Calu3 (cell line): ENCODE measurements around the gene SEPTIN12. TPM values are rescaled to one million over a fixed set of nuclear protein-coding genes. Genes with fewer than 3 reads are reported as not detected.

Source experiments
- BruUV-seq: library from RNA; stranded (reverse); fragments of 400-500 nt; replicated peaks from 2 replicates; lab custom pipeline; 2021; lab: Mats Ljungman, UMichigan
- CTCF ChIA-PET: fragments of 300-600 bp; sonication (Branson Sonifier 250); formaldehyde crosslinking; loops from one replicate; lab custom pipeline; 2022; ENCODE audit warnings: antibody characterized with exemption; lab: Charles Lee
- DNase-seq: peaks from one replicate; pipeline ENCODE4 v3.0.0; 2022
- H3K27ac Mint-ChIP-seq: one replicate; pipeline ENCODE4 v1.8.0; 2022; ENCODE audit warnings: mixed read lengths; ENCODE audit not compliant: unreplicated experiment
- H3K27me3 Mint-ChIP-seq: one replicate; pipeline ENCODE4 v1.8.0; 2022; ENCODE audit warnings: mixed read lengths; ENCODE audit not compliant: unreplicated experiment
- H3K36me3 Mint-ChIP-seq: one replicate; pipeline ENCODE4 v1.8.0; 2022; ENCODE audit warnings: mild to moderate bottlenecking, moderate library complexity, mixed read lengths; ENCODE audit not compliant: insufficient read depth, unreplicated experiment
- H3K4me1 Mint-ChIP-seq: one replicate; pipeline ENCODE4 v1.8.0; 2022; ENCODE audit warnings: mild to moderate bottlenecking, low read depth, mixed read lengths; ENCODE audit not compliant: unreplicated experiment
- H3K4me3 Mint-ChIP-seq: one replicate; pipeline ENCODE4 v1.8.0; 2022; ENCODE audit warnings: mild to moderate bottlenecking, low read depth, moderate library complexity, mixed read lengths; ENCODE audit not compliant: unreplicated experiment
- H3K9me3 Mint-ChIP-seq: one replicate; pipeline ENCODE4 v1.8.0; 2022; ENCODE audit warnings: low read depth, mixed read lengths; ENCODE audit not compliant: unreplicated experiment
- intact Hi-C: fragments of 100-400 bp; cut with micrococcal nuclease; formaldehyde crosslinking; loops from one replicate; pipeline ENCODE4 v1.10.0; 2022; ENCODE audit not compliant: unreplicated experiment
- total RNA-seq: library from RNA; stranded (reverse); gene quantifications from 2 replicates; pipeline ENCODE4 v1.2.3, GENCODE V29; 2022
- TF ChIP-seq, protein P1 (sequence below): fragments of 200-600 bp; IDR thresholded peaks from one replicate; pipeline ENCODE4 v1.8.0; 2022; ENCODE audit warnings: antibody characterized with exemption; ENCODE audit not compliant: unreplicated experiment

SEPTIN12 gene
- total RNA-seq, 1 experiment from 2014 or later, result not detected

DNA sequence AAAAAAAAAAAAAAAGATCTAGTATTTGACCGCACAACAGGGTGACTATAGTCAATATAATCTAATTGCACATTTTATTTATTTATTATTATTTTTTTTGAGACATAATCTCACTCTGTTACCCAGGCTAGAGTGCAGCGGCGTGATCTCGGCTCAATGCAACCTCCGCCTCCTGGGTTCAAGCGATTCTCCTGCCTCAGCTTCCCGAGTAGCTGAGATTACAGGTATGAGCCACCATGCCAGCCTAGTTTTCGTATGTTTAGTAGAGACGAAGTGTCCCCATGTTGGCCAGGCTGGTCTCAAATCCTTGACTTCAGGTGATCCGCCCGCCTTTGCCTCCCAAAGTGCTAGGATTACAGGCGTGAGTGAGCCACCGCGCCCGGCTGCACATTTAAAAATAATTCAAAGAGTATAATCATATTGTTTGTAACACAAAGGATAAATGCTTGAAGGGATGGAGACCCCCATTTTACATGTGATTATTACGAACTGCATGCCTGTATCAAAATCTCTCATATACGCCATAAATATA lies 54.9 kb downstream of the SEPTIN12 start:
- intact Hi-C loops, result loop anchor here (10.0 kb wide), 1 partner anchor 222 kb away; the partner anchor contains the start of gene SEC14L5
- TF ChIP-seq, protein P1, sequence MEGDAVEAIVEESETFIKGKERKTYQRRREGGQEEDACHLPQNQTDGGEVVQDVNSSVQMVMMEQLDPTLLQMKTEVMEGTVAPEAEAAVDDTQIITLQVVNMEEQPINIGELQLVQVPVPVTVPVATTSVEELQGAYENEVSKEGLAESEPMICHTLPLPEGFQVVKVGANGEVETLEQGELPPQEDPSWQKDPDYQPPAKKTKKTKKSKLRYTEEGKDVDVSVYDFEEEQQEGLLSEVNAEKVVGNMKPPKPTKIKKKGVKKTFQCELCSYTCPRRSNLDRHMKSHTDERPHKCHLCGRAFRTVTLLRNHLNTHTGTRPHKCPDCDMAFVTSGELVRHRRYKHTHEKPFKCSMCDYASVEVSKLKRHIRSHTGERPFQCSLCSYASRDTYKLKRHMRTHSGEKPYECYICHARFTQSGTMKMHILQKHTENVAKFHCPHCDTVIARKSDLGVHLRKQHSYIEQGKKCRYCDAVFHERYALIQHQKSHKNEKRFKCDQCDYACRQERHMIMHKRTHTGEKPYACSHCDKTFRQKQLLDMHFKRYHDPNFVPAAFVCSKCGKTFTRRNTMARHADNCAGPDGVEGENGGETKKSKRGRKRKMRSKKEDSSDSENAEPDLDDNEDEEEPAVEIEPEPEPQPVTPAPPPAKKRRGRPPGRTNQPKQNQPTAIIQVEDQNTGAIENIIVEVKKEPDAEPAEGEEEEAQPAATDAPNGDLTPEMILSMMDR, result no peak
- H3K27ac Mint-ChIP-seq, result no peak overlapping the region
- peak overlapping the region; percentile 99 for H3K4me3 Mint-ChIP-seq
- no peaks in the 10 kb centered on the region for H3K9me3 Mint-ChIP-seq
- H3K4me1 Mint-ChIP-seq, result peaks cover 17% of the 10 kb centered on the region
- H3K36me3 Mint-ChIP-seq, result peaks cover 46% of the 10 kb centered on the region
- H3K27me3 Mint-ChIP-seq, result peaks cover 10% of the 10 kb centered on the region
- no peak for DNase-seq
- CTCF ChIA-PET, result interaction anchor here (0.8 to 1.6 kb wide), 4 partner anchors 11 to 359 kb away, joined by 4 to 5 read pairs (median 4); no protein-coding TSS in a partner anchor
- no TSS peak for BruUV-seq

DNA sequence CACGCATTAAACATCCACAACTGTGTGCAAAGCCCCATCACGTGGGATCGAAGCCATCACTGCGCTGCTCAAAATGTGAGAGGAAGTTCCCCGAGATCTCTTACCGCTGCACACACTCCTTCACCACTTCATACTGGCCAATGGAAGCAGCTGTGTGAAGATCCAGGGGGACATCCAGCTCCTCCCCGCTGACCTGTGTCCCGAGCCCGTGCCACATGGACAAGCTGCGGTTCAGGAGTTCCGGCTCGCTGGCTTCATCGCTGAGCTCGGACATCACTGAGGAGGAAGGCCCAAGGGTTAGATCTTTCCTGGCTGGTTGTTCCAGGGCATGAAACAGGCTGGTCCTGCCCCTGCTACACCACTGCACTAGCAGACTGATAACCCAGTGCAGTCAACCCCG lies 58.3 kb downstream of the SEPTIN12 start:
- Mint-ChIP-seq H3K27me3 (no peaks in the 10 kb centered on the region), H3K4me3 (no peak overlapping the region), H3K36me3 (peaks cover 45% of the 10 kb centered on the region), H3K9me3 (no peaks in the 10 kb centered on the region), H3K4me1 (peaks cover 10% of the 10 kb centered on the region), H3K27ac (no peak overlapping the region)
- BruUV-seq, result no TSS peak
- intact Hi-C loops, result loop anchor here (10.0 kb wide), 1 partner anchor 225 kb away; the partner anchor contains the start of gene SEC14L5
- CTCF ChIA-PET, result interaction anchor here (0.6 kb wide), 2 partner anchors 29 to 331 kb away, joined by 3 read pairs; no protein-coding TSS in a partner anchor
- TF ChIP-seq, protein P1, result no peak
- no peak for DNase-seq

DNA sequence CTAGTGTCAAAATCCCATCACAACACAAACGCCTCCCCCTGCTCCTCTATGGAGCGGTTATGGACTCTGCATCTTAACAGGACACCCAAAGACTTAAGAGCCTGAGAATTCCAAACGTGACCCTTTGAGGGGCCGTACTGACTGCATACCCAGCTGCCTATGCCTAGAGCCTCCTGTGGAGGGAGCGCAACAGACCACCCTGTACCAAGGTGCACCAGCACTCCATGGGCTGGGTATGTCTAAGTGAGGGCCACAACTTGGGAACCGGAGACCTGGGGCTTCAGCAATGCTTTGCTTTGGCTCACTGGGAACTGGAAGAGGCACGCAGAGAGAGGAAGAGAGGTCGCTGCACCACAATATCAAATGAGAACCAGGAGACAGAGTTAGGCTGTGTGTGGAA lies 59.5 kb downstream of the SEPTIN12 start:
- H3K4me1 Mint-ChIP-seq, result peaks cover 7% of the 10 kb centered on the region
- H3K36me3 Mint-ChIP-seq, result peaks cover 34% of the 10 kb centered on the region
- no peaks in the 10 kb centered on the region for H3K27me3 Mint-ChIP-seq
- no peak overlapping the region for H3K27ac Mint-ChIP-seq
- no peak overlapping the region for H3K4me3 Mint-ChIP-seq
- H3K9me3 Mint-ChIP-seq, result no peaks in the 10 kb centered on the region
- intact Hi-C loops, result no loop called here
- DNase-seq, result no peak
- no TSS peak for BruUV-seq
- TF ChIP-seq, protein P1, result no peak
- CTCF ChIA-PET, result interaction anchor here (0.7 kb wide), 1 partner anchor 79 kb away, joined by 3 read pairs; no protein-coding TSS in a partner anchor

Other genes with a start within 250 kb of the SEPTIN12 start
- 6.2 and 7.9 TPM in 2 replicates for gene CDIP1, start 249.6 kb downstream of the SEPTIN12 start, total RNA-seq
- not detected in 2 replicates for gene C16orf96, start 232.0 kb downstream of the SEPTIN12 start, total RNA-seq
- 54.4 and 55.6 TPM in 2 replicates for gene UBALD1, start 173.5 kb downstream of the SEPTIN12 start, total RNA-seq
- gene MGRN1, start 163.5 kb downstream of the SEPTIN12 start, total RNA-seq, result 105 and 114 TPM in 2 replicates
- gene NUDT16L1, start 94.8 kb downstream of the SEPTIN12 start, total RNA-seq, result 30.6 and 32.6 TPM in 2 replicates
- gene ANKS3, start 54.1 kb downstream of the SEPTIN12 start, total RNA-seq, result 44.7 and 46.9 TPM in 2 replicates
- gene DNAAF8, start 53.8 kb downstream of the SEPTIN12 start, total RNA-seq, result 0.27 and 1.8 TPM in 2 replicates
- 23.6 and 25.6 TPM in 2 replicates for gene ZNF500, start 21.2 kb downstream of the SEPTIN12 start, total RNA-seq
- gene SMIM22, start 7.0 kb upstream of the SEPTIN12 start, total RNA-seq, result 208 and 235 TPM in 2 replicates
- 17.9 and 20.8 TPM in 2 replicates for gene ROGDI, start 14.3 kb upstream of the SEPTIN12 start, total RNA-seq
- 158 and 159 TPM in 2 replicates for gene GLYR1, start 58.9 kb upstream of the SEPTIN12 start, total RNA-seq
- 50.5 and 55.4 TPM in 2 replicates for gene UBN1, start 59.1 kb upstream of the SEPTIN12 start, total RNA-seq
- gene PPL, start 148.8 kb upstream of the SEPTIN12 start, total RNA-seq, result 75.0 and 104 TPM in 2 replicates
- 0.52 and 0.54 TPM in 2 replicates for gene SEC14L5, start 170.0 kb upstream of the SEPTIN12 start, total RNA-seq
- gene NAGPA, start 245.6 kb upstream of the SEPTIN12 start, total RNA-seq, result 15.8 and 16.1 TPM in 2 replicates